ENCODE measurements around the gene EEFSEC.

The EEFSEC gene

DNA sequence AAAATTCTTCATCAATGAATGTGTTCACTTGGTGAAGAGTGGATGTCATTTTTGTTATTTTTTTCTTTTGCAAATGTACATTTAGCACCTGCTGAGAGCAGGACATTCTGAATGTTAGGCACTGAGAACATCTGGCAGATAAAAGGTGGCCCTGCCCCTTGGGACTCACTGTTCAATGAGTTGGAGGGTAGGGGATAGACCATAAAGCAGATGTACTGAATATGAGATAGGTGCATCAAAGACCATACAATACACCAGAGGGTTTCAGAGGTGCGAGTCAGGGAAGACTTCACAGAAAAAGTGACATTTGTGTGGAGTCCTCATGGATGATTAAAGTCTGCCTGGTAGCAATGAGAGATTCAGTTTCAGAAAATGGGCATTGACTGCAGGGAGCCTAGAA, 34.2 kb downstream of the EEFSEC start:
- no peak for DNase-seq

DNA sequence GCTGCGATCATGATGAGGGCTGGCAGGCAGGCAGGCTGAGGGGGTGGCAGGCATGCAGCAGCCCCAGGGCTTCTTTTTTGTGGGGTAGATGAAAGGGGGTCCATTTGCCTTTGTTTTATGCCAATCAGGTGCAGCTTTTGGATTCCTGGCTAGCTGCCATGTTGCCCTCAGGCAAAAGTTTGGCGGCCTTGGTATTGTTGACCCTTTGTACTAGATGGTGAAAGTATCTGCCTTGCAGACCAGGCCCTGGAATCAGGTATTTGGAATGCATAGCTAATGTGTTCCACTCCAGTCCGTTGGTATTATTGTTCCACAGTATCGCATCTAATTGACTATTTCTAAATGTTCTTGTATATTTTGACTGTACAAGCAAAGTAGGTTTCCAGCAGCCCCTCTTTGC, 35.0 kb downstream of the EEFSEC start:
- DNase-seq = no peak

GRCh38 chr3:128188956-128189355, 35.7 kb downstream of the EEFSEC start:
- DNase-seq = no peak

GRCh38 chr3:128190501-128190900, 37.2 kb downstream of the EEFSEC start:
- no peak for DNase-seq

DNA sequence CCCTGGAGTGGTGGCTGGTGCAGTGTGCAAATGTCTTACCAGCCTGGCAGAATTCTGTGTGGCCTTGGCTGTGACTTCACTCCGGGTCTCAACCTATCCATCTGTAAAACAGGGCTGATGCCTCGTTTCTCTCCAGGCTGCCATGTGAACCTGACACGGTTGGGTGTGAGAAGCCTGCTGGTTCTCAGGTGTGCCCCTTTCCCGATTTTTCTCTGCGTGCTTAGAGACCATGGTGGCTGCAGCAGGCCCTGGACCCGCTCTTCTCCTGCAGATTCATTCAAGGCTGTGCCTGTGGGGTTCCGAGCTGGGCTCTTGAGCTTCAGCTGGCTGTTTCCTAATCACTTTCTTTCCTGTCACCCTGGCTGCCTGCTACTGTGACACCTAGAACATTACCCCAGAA, 38.9 kb downstream of the EEFSEC start:
- DNase-seq = no peak

- DNase-seq = no peak
Measured at GRCh38 chr3:128193168-128193567, 39.9 kb downstream of the EEFSEC start.

GRCh38 chr3:128194843-128195242, 41.6 kb downstream of the EEFSEC start:
- DNase-seq = no peak

- no peak for DNase-seq
Measured at GRCh38 chr3:128195369-128195768, 42.1 kb downstream of the EEFSEC start.

DNA sequence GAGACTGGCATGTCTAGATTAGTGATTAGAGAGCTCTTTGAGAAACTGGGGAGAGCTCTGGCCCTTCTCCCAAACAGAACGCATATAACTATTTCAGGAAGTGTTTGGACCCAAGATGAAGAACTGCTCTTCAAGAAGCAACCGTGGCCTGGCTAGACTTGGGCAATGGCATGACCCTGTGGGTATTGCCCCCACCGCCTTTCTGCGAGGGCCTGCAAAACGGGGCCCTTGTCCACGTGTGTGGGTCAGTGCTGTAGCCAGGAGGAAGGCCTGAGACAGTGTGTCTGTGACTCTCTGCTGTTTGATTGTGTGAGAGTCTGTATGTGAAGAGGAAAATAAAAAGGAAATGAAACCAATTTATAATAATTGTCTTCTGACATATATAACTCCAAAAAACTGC, 42.5 kb downstream of the EEFSEC start:
- DNase-seq = no peak

DNA sequence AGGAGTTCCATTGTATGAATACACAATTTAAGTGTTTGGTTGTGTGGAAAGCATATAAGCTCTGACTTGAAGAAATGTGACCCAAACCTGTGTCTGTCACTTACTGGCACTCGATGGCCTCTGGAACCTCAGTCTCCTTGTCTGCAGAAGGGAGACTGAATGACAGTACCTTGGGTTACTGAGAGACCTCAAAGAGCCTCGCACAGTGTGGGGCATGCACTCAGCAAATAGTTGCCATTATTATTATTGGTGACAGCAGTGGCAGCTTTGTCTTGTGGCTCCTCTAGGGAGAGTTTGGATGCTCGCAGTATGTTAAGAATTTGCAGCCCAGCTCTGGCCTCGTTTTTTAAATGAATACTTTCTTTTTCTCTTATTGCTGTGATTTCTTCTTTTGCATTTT, 43.4 kb downstream of the EEFSEC start:
- DNase-seq = no peak

DNA sequence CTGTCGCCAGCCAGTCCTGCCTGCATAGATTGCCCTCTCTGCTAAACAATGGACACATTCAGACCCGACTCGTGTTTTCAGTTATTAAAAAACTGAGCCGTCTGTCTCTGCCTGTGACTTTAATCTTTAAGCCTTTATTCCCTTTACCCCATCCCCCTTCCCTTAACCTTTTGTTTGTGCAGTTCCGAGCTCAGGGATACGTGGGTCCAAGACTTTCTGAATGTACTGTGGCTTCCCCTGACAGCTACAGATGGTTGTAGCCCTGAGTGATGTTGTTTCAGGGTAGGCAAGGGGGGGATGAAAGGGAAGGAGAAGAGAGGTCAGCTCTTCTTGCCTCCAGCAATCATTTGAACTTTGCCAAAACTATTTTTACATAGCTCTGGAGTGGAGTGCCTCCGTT, 44.6 kb downstream of the EEFSEC start:
- DNase-seq = no peak

DNA sequence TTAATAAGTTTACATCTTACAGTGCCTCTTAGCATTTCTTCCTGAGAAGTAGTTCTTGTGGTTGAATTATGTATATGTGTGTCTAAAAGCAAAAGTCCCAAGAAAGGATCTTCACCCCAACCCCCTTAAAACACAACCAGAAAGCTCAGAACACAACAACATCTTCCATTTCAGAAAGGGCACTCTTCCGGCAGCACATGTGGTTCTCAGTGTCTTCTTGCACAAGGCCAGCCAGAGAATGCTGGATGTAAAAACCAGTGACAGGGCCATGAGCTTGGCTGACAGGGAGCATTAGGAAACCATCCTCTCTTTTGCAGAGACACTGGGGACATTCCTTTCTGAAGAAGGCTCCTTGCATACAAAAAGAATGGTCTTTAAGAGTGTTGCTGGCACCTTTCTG, 45.0 kb downstream of the EEFSEC start:
- no peak for DNase-seq

GRCh38 chr3:128199110-128199509, 45.8 kb downstream of the EEFSEC start:
- no peak for DNase-seq

- DNase-seq = no peak
Measured at GRCh38 chr3:128201158-128201755, 48.0 kb downstream of the EEFSEC start.

DNA sequence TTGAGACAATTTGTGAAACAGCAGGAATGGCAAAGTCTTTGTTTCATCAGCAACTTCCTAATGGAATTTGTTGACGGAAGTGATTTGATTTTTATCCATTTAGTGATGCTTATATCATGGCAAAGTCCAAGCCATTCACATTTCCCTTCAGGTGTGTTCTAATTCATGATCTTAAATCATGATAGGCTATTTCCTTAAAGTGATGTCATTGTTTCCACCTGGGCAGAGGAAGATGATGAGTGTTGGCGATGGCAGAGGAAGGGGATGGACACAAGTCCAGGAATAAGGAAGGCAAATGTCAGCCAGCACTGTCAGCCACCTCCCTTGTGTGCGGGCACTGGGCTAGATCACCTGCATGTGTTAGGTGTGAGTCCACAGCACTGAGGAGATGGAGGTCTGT, 49.9 kb downstream of the EEFSEC start:
- DNase-seq = no peak

GRCh38 chr3:128205558-128206145, 52.4 kb downstream of the EEFSEC start:
- DNase-seq = no peak

DNA sequence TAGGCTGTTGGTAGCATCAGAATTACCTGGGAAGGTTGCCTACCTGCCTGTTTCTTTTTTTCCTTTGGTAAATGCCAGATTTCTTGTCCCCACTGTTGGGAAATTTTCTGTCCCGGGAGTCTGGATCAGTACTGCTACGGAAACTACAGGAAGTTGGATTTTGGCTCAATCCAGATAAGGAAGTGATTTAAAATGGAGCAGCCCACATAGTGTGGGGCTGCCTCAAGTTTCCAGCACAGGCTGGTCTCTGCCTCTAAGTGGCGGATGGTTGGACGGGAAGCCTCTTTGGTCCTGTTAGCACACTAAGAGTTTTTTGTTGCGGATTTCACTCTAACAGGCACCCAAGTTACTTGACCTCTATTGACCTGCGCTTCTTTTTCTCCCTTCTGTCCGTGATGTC, 54.7 kb downstream of the EEFSEC start:
- no peak for DNase-seq

DNA sequence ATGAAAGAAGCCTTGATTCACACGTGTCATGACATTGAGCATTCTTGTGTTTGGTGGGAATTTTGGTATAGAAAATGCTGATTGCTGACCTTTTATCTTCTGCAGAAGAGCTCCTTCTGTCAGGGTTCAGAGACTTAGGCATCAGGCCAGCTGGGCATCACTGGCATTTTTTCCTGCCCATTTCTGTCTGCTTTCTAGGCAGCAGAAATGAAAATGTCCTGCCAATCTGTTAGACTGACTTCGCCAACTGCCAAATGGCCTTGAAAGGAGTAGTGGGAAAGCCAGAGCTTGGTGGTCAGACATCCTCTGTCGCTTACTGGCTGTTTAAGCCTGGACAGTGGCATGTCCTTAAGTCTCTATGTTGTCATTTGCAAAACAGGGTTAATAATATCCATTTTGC, 57.4 kb downstream of the EEFSEC start:
- no peak for DNase-seq

DNA sequence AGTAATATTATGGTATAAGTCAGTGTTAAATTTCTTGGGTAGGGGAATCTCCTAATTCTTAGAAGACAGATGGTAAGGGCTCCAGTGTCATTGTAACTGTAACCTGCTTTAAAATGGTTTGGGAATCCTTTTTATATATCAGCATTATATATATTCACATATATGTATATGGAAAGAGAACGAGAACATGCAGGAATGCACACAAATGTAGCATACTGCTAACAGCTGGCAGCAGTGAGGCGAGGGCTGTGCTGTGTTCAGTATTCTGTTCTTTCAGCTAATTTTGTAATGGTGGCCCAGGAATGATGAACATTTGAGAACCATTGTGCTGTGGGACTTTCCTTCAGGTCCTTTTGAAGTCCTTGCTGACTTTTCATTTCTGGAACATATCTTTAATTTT, 60.8 kb downstream of the EEFSEC start:
- no peak for DNase-seq

DNA sequence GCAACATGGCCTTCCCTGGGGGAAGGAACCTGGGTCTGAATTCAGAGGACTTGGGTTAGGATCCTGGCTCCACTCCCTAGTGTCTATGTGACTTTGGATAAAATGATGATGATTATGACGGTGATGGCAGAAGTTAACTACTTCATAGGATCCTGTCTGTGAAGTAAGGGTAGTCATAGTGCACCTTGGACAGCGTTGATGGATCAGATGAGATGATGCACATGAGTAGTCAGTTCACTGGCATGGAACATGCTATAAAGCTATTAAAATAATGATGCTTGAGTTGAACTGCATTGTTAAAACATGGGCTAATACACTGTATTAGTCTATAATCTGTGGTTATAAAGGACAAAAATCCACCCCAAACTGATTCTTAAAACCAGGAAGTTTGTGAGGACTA, 62.0 kb downstream of the EEFSEC start:
- no peak for DNase-seq

DNA sequence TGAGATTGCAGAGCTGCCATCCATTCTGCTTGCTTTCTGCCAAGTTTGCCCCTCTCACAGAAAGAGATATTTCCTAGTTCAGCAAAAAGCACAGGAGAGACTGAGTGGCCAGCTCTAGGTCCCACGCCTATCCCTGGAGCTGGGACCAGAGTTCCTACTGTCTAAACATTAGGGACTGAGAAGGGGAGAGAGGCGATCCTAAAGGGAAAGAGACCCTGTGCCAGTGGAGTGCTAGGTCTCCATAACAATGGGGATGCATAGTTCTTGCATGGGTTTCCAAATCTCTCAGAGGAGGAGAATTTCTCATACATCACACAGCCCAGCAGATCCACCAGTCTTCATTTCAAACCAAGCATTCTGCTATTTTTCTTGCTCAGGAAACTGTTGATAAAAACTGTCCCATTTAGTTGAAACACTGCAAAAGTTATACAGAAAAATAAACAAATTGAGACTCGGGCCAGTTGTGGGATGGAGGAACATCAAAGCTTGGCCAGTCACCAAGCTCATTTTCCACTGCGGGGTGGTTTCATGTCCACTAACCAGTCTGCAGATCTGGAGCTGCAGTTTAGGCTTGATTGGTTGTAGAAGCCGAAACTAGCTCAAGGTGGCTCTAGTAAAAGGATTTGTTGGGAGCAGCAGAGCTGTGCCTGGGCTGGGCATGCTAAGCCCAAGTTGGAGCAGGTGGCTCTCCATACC, 62.7 kb downstream of the EEFSEC start:
- no peak for DNase-seq

GRCh38 chr3:128217702-128218547, 64.6 kb downstream of the EEFSEC start:
- DNase-seq = no peak

- DNase-seq = no peak
Measured at GRCh38 chr3:128218548-128219257, 65.4 kb downstream of the EEFSEC start.
